NOMO-1 treated with DMSO at 0.1 percent for 48 hours (cell line): ENCODE data around the gene FLYWCH2.
"Not testable (repeated sequence)": the region's sequence is repeated elsewhere in the genome, so short reads cannot be mapped to it uniquely, and the experiment has no call there.

Experiments
- DNase-seq: peaks from one replicate; lab custom pipeline; 2025; ENCODE audit not compliant: unreplicated experiment; lab: John Stamatoyannopoulos, UW

The FLYWCH2 gene

DNA sequence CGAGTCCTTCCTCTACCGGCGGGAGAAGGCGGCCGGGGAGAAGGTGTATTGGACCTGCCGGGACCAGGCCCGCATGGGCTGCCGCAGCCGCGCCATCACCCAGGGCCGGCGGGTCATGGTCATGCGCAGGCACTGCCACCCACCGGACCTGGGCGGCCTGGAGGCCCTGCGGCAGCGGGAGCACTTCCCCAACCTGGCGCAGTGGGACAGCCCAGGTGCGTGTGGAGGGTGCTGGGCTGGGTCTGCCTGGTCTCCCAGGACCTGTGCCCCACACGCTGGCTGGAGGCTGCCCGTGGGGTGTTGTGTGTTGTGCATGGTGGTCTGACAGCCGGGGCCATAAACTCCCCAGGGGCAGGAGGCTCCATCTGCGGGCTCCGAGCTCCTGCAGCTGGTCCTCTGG is 54.2 kb downstream of the FLYWCH2 start:
- DNase-seq = no peak

GRCh38 chr16:2938206-2938605 is 55.2 kb downstream of the FLYWCH2 start:
- DNase-seq = no peak

- no peak for DNase-seq
Observed at GRCh38 chr16:2939968-2940367, 57.0 kb downstream of the FLYWCH2 start.

DNA sequence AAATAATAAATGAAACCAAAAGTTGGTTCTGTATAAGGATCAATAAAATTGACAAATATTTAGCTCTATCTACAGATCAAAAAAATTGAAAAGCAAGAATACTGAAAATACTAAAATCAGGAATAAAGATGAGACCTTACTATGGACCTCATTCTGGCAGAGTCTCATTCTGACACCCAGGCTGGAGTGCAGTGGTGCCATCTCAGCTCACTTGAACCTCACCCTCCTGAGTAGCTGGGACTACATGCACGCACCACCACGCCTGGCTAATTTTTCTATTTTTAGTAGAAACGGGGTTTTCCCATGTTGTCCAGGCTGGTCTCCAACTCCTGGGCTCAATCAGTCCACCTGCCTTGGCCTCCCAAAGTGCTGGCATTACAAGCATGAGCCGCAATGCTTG is 59.0 kb downstream of the FLYWCH2 start:
- no peak for DNase-seq

DNA sequence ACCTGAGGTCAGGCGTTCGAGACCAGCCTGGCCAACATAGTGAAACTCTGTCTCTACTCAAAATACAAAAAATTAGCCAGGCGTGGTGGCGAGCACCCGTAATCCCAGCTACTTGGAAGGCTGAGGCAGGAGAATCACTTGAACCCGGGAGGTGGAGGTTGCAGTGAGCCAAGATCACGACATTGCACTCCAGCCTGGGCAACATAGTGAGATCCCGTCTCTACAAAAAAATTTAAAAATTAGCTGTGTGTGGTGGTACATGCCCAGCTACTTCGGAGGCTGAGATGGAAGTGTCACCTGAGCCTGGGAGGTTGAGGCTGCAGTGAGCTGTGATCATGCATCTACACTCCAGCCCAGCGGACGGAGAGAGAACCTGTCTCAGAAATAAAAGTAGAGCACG is 60.7 kb downstream of the FLYWCH2 start:
- DNase-seq = not testable (repeated sequence)

DNA sequence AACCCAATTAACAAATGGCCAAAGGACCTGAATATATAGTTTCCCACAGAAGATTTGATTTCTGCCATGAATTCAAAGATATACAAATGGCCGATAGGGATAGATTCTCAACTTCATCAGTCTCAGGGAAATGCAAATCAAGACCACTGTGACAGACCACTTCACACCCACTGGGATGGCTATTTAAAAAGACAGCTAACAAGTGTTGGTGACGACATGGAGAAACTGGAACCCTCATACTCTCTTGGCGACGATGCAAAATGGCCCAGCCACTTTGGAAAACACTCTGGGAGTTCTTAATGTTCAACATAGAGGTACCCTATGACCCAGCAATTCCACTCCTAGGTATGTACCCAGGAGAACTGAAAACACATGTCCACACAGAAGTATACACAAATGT is 63.6 kb downstream of the FLYWCH2 start:
- no peak for DNase-seq
